ENCODE results near the gene NEU1.
"Not testable (repeated sequence)": the region's sequence is repeated elsewhere in the genome, so short reads cannot be mapped to it uniquely, and the experiment has no call there.

Gene NEU1

DNA sequence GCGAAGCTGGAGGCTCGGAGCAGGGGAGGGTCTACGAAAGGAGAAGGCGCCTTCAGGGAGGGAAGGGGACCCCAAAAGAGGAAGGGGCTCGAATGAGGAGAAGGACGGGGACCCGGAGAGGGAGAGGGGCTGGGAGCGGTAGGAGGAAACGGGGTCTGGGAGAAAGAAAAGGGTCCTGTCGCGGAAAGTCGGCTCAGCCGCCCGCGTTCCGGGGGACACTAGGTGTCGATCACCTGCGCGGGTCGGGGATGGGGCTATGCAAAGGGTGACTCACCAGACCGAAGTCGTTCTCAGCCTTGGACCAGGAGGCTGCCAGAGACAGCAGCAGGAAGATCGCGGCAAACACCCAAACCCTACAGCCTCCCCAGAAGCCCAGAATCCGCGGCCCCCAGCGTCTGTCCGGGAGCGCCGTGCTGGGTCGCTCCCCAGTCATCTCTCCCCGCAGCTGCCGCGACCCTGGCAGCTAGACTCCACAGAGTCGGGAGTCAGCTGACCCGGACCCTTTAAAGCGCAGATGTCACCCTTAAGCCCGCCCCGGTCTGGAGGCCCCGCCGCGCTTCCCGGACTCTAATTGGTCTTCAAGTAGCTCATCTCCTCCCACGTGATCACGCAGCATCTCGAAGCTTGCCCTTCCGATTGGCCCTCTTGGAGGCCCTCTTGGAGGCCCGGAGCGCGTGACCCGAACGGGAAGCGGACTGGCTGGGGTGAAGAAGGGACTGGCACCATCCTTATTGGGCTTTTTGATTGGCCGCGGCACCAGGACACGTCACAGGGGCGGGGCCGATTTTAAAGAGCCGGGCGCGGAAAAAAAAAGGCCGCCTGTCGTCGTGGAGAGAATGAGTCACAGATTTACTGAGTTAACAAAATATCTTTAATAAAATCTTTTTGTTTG is at the start of gene NEU1:
Gene NEU1, minus strand, starts transcription at position 478 of the 892 bp plus-strand sequence. Its CDS starts 45 bp downstream, at position 433.
- Histone ChIP-seq H3K4me3 (ENCODE audit: low read length in 2 of 2) (peak within 1 kb of the TSS; percentile 89 to 90), H3K27ac (ENCODE audit: low read depth in 2 of 2, low read length in 2 of 2) (peak within 1 kb of the TSS; percentile 70 to 87), H3K27me3 (ENCODE audit: control insufficient read depth in 2 of 2, insufficient read depth in 2 of 2, low read length in 2 of 2) (no peaks in the 10 kb centered on the region), H3K4me1 (ENCODE audit: control insufficient read depth in 2 of 2, insufficient read depth in 2 of 2, low read length in 2 of 2) (peaks cover 9% of the 10 kb centered on the region in 2 donors), H3K9me3 (ENCODE audit: control insufficient read depth in 2 of 2, low read length in 2 of 2) (no peaks in the 10 kb centered on the region), H3K9ac (ENCODE audit: low read depth in 1 of 2, low read length in 2 of 2) (peak within 1 kb of the TSS; percentile 80 to 85), H3K36me3 (ENCODE audit: control insufficient read depth in 2 of 2, insufficient read depth in 2 of 2, low read length in 2 of 2) (peaks cover 43 to 45% of the 10 kb centered on the region in 2 donors)

GRCh38 chr6:31911826-31912585 is 49.4 kb upstream of the NEU1 start:
- H3K4me3 ChIP-seq (ENCODE audit: low read length in 2 of 2), result no peak overlapping the region
- no peak overlapping the region for H3K27ac ChIP-seq (ENCODE audit: low read depth in 2 of 2, low read length in 2 of 2)
- no peak overlapping the region for H3K9ac ChIP-seq (ENCODE audit: low read depth in 1 of 2, low read length in 2 of 2)
- H3K27me3 ChIP-seq (ENCODE audit: control insufficient read depth in 2 of 2, insufficient read depth in 2 of 2, low read length in 2 of 2), result no peaks in the 10 kb centered on the region
- H3K4me1 ChIP-seq (ENCODE audit: control insufficient read depth in 2 of 2, insufficient read depth in 2 of 2, low read length in 2 of 2), result no peaks in the 10 kb centered on the region
- no peaks in the 10 kb centered on the region for H3K9me3 ChIP-seq (ENCODE audit: control insufficient read depth in 2 of 2, low read length in 2 of 2)
- H3K36me3 ChIP-seq (ENCODE audit: control insufficient read depth in 2 of 2, insufficient read depth in 2 of 2, low read length in 2 of 2), result no peaks in the 10 kb centered on the region

DNA sequence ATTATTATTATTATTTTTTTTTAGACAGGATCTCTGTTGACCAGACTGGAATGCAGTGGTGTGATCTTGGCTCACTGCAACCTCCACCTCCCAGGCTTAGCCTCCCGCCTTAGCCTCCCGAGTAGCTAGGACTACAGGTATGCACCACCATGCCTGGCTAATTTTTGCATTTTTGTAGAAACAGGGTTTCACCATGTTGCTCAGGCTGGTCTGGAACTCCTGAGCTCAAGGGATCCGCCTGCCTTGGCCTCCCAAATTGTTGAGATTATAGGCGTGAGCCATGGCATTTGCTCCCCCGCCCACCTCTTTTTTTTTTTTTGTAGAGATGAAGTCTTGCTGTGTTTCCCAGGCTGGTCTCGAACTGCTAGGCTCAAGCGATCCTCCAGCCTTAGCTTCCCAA is 46.7 kb upstream of the NEU1 start:
- H3K4me3 ChIP-seq (ENCODE audit: low read length in 2 of 2); H3K9me3 ChIP-seq (ENCODE audit: control insufficient read depth in 2 of 2, low read length in 2 of 2); H3K27me3 ChIP-seq (ENCODE audit: control insufficient read depth in 2 of 2, insufficient read depth in 2 of 2, low read length in 2 of 2); H3K4me1 ChIP-seq (ENCODE audit: control insufficient read depth in 2 of 2, insufficient read depth in 2 of 2, low read length in 2 of 2); H3K36me3 ChIP-seq (ENCODE audit: control insufficient read depth in 2 of 2, insufficient read depth in 2 of 2, low read length in 2 of 2); H3K9ac ChIP-seq (ENCODE audit: low read depth in 1 of 2, low read length in 2 of 2); H3K27ac ChIP-seq (ENCODE audit: low read depth in 2 of 2, low read length in 2 of 2): not testable (repeated sequence)

DNA sequence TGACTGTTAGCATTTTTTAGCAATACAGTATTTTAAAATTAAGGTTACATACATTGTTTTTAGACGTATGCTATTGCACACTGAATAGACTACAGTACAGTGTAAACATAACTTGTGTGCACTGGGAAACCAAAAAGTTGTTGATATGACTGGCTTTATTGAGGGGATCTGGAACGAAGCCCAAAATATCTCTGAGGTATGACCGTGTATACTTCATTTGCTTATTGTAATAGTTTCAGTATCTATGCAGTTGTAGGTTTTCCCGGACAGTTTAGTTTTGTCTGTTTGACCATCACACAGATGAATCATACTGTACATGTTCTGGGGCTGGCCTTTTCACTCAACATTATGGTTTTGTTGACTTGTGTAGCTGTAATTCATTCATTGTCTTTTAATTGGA is 46.2 kb upstream of the NEU1 start:
- Histone ChIP-seq H3K4me1 (ENCODE audit: control insufficient read depth in 2 of 2, insufficient read depth in 2 of 2, low read length in 2 of 2) (no peaks in the 10 kb centered on the region), H3K4me3 (ENCODE audit: low read length in 2 of 2) (no peak overlapping the region), H3K27ac (ENCODE audit: low read depth in 2 of 2, low read length in 2 of 2) (no peak overlapping the region), H3K9ac (ENCODE audit: low read depth in 1 of 2, low read length in 2 of 2) (no peak overlapping the region), H3K36me3 (ENCODE audit: control insufficient read depth in 2 of 2, insufficient read depth in 2 of 2, low read length in 2 of 2) (no peaks in the 10 kb centered on the region), H3K27me3 (ENCODE audit: control insufficient read depth in 2 of 2, insufficient read depth in 2 of 2, low read length in 2 of 2) (peaks cover 0 to 3% of the 10 kb centered on the region in 2 donors), H3K9me3 (ENCODE audit: control insufficient read depth in 2 of 2, low read length in 2 of 2) (no peaks in the 10 kb centered on the region)

DNA sequence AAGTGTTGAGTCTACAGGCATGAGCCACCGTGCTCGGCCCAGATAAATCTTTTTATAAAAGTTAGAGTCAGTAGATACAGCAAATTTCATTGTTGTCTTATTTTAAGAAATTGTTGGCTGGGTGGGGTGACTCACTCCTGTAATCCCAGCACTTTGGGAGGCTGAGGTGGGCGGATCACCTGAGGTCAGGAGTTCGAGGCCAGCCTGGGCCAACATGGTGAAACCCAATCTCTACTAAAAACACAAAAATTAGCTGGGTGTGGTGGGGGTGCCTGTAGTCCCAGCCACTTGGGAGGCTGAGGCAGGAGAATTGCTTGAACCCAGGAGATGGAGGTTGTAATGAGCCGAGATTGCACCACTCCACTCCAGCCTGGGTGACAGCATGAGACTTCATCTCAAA is 45.6 kb upstream of the NEU1 start:
- H3K9me3 ChIP-seq (ENCODE audit: control insufficient read depth in 2 of 2, low read length in 2 of 2); H3K4me3 ChIP-seq (ENCODE audit: low read length in 2 of 2); H3K27ac ChIP-seq (ENCODE audit: low read depth in 2 of 2, low read length in 2 of 2); H3K4me1 ChIP-seq (ENCODE audit: control insufficient read depth in 2 of 2, insufficient read depth in 2 of 2, low read length in 2 of 2); H3K27me3 ChIP-seq (ENCODE audit: control insufficient read depth in 2 of 2, insufficient read depth in 2 of 2, low read length in 2 of 2); H3K9ac ChIP-seq (ENCODE audit: low read depth in 1 of 2, low read length in 2 of 2); H3K36me3 ChIP-seq (ENCODE audit: control insufficient read depth in 2 of 2, insufficient read depth in 2 of 2, low read length in 2 of 2): not testable (repeated sequence)

GRCh38 chr6:31907158-31907813 is 44.7 kb upstream of the NEU1 start:
- no peak overlapping the region for H3K27ac ChIP-seq (ENCODE audit: low read depth in 2 of 2, low read length in 2 of 2)
- H3K4me1 ChIP-seq (ENCODE audit: control insufficient read depth in 2 of 2, insufficient read depth in 2 of 2, low read length in 2 of 2), result peaks cover 6% of the 10 kb centered on the region in 2 donors

GRCh38 chr6:31906727-31907126 is 44.1 kb upstream of the NEU1 start:
- H3K36me3 ChIP-seq (ENCODE audit: control insufficient read depth in 2 of 2, insufficient read depth in 2 of 2, low read length in 2 of 2); H3K27me3 ChIP-seq (ENCODE audit: control insufficient read depth in 2 of 2, insufficient read depth in 2 of 2, low read length in 2 of 2); H3K9me3 ChIP-seq (ENCODE audit: control insufficient read depth in 2 of 2, low read length in 2 of 2); H3K4me3 ChIP-seq (ENCODE audit: low read length in 2 of 2); H3K9ac ChIP-seq (ENCODE audit: low read depth in 1 of 2, low read length in 2 of 2); H3K27ac ChIP-seq (ENCODE audit: low read depth in 2 of 2, low read length in 2 of 2); H3K4me1 ChIP-seq (ENCODE audit: control insufficient read depth in 2 of 2, insufficient read depth in 2 of 2, low read length in 2 of 2): not testable (repeated sequence)

More at GRCh38 chr6:31907158-31907813, 44.7 kb upstream of the NEU1 start:
- Histone ChIP-seq H3K27me3 (ENCODE audit: control insufficient read depth in 2 of 2, insufficient read depth in 2 of 2, low read length in 2 of 2) (peaks cover 0 to 3% of the 10 kb centered on the region in 2 donors), H3K9me3 (ENCODE audit: control insufficient read depth in 2 of 2, low read length in 2 of 2) (no peaks in the 10 kb centered on the region), H3K36me3 (ENCODE audit: control insufficient read depth in 2 of 2, insufficient read depth in 2 of 2, low read length in 2 of 2) (no peaks in the 10 kb centered on the region), H3K9ac (ENCODE audit: low read depth in 1 of 2, low read length in 2 of 2) (no peak overlapping the region), H3K4me3 (ENCODE audit: low read length in 2 of 2) (no peak overlapping the region)

DNA sequence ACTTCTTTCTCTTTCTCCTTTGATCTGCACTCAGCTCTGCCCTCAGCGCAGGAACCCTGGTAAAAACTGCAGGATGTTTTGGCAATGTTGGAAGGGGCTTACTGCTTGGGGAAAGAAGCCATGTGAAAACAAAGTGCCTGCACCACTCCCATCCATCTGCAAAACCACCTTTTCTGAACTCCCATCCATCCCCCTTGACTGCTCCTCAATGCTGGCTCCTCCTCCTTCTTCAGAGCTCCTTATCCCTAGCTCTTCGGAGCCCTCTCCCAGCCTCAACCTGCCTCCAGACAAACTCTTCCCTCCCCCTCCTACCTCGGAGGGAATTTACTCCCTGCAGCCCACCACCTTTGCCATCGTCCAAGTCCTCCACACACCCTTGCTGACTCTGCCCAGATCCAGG is 43.5 kb upstream of the NEU1 start:
- Histone ChIP-seq H3K9me3 (ENCODE audit: control insufficient read depth in 2 of 2, low read length in 2 of 2) (no peaks in the 10 kb centered on the region), H3K36me3 (ENCODE audit: control insufficient read depth in 2 of 2, insufficient read depth in 2 of 2, low read length in 2 of 2) (no peaks in the 10 kb centered on the region), H3K4me1 (ENCODE audit: control insufficient read depth in 2 of 2, insufficient read depth in 2 of 2, low read length in 2 of 2) (peaks cover 7 to 10% of the 10 kb centered on the region in 2 donors), H3K27me3 (ENCODE audit: control insufficient read depth in 2 of 2, insufficient read depth in 2 of 2, low read length in 2 of 2) (peaks cover 0 to 3% of the 10 kb centered on the region in 2 donors), H3K4me3 (ENCODE audit: low read length in 2 of 2) (no peak overlapping the region), H3K9ac (ENCODE audit: low read depth in 1 of 2, low read length in 2 of 2) (no peak overlapping the region), H3K27ac (ENCODE audit: low read depth in 2 of 2, low read length in 2 of 2) (no peak overlapping the region)

- H3K27me3 ChIP-seq (ENCODE audit: control insufficient read depth in 2 of 2, insufficient read depth in 2 of 2, low read length in 2 of 2), result peaks cover 0 to 3% of the 10 kb centered on the region in 2 donors
- H3K27ac ChIP-seq (ENCODE audit: low read depth in 2 of 2, low read length in 2 of 2), result no peak overlapping the region
- H3K9me3 ChIP-seq (ENCODE audit: control insufficient read depth in 2 of 2, low read length in 2 of 2), result no peaks in the 10 kb centered on the region
- no peaks in the 10 kb centered on the region for H3K36me3 ChIP-seq (ENCODE audit: control insufficient read depth in 2 of 2, insufficient read depth in 2 of 2, low read length in 2 of 2)
- H3K4me1 ChIP-seq (ENCODE audit: control insufficient read depth in 2 of 2, insufficient read depth in 2 of 2, low read length in 2 of 2), result peaks cover 11 to 12% of the 10 kb centered on the region in 2 donors
- no peak overlapping the region for H3K4me3 ChIP-seq (ENCODE audit: low read length in 2 of 2)
- no peak overlapping the region for H3K9ac ChIP-seq (ENCODE audit: low read depth in 1 of 2, low read length in 2 of 2)
These were observed 42.4 kb upstream of the NEU1 start for GRCh38 chr6:31905041-31905440.

DNA sequence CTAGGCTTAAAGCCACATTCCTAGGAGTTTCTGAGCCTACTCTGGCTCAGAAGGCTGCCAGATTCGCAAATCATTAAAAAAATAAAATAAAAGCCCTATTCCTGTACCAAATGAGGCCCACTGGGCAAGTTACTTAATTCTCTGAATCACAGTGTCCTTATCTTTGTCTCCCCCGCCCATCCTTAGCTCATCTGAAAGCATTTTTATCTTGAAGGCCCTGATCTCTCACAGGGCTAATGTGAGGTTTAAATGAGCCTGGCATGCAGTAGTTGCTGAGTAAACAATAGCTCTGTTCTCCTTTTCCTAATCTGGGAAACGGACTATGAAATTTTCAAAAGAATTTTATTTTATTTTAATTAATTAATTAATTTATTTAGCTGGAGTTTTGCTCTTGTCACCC is 41.3 kb upstream of the NEU1 start:
- no peak overlapping the region for H3K27ac ChIP-seq (ENCODE audit: low read depth in 2 of 2, low read length in 2 of 2)

More for the DNA sequence above, 41.3 kb upstream of the NEU1 start:
- Histone ChIP-seq H3K36me3 (ENCODE audit: control insufficient read depth in 2 of 2, insufficient read depth in 2 of 2, low read length in 2 of 2) (no peaks in the 10 kb centered on the region), H3K4me1 (ENCODE audit: control insufficient read depth in 2 of 2, insufficient read depth in 2 of 2, low read length in 2 of 2) (peaks cover 11 to 12% of the 10 kb centered on the region in 2 donors), H3K9ac (ENCODE audit: low read depth in 1 of 2, low read length in 2 of 2) (no peak overlapping the region), H3K9me3 (ENCODE audit: control insufficient read depth in 2 of 2, low read length in 2 of 2) (no peaks in the 10 kb centered on the region), H3K27me3 (ENCODE audit: control insufficient read depth in 2 of 2, insufficient read depth in 2 of 2, low read length in 2 of 2) (peaks cover 0 to 3% of the 10 kb centered on the region in 2 donors), H3K4me3 (ENCODE audit: low read length in 2 of 2) (no peak overlapping the region)

Measured in mucosa of rectum (tissue), 2 donors.